Peyer's patch (tissue), 4 donors: ENCODE measurements around the gene NEK6.

Source experiments
- CTCF ChIP-seq, 6 experiments: fragments of 450-650 bp in 4 of 6; fragments of 200-600 bp in 2 of 6; sonication (generic) in 1 of 6; IDR thresholded peaks; one replicate each; pipeline ENCODE4 v1.5.1; 2017 to 2019; ENCODE audit warnings: antibody characterized with exemption in 6 of 6, mild to moderate bottlenecking in 3 of 6, moderate library complexity in 1 of 6
- POLR2A ChIP-seq, 2 donors: fragments of 450-650 bp; IDR thresholded peaks; one replicate each; pipeline ENCODE4 v1.5.1; 2017; ENCODE audit warnings: antibody characterized with exemption in 2 of 2, mild to moderate bottlenecking in 2 of 2, moderate library complexity in 2 of 2

DNA sequence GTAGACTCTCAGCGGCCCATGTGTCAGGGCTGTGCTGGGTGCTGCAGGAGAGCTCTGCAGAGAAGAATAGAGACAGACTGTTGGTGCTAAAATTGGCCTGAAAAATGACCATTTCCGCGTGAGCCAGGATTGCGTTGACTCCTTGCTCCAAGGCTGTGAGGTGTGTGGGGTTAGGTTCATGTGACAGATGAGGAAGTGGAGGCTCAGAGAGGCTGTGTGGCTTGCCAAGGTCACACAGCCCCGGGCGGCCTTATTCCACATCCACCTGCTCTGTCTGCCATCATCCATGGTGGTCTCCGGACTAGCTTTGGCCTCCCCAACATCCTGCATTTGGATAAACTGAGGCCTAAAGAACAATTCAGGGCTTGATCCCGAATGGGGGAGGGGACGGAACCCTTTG, 15.2 kb downstream of the NEK6 start:
- TF ChIP-seq CTCF (IDR thresholded peaks at IDR 0.05): no peak
- no peak for TF ChIP-seq POLR2A (IDR thresholded peaks at IDR 0.05)
